Psoas muscle (tissue), 8 donors: ENCODE data around the gene OR10A4. TPM values are rescaled to one million over a fixed set of nuclear protein-coding genes. Genes with fewer than 3 reads are reported as not detected.

Experiments
- ATAC-seq, 4 donors: fragments of 200-7000 bp; cut with Tn5 transposase; one replicate each; pipeline ENCODE4 v1.9.1; 2020; ENCODE audit warnings: moderate library complexity in 3 of 4, mild to moderate bottlenecking in 2 of 4
- DNase-seq, 2 donors: peaks; one replicate each; pipeline ENCODE4 v3.0.0-alpha.2; 2020
- H3K27ac ChIP-seq: fragments of 200-600 bp; one replicate; pipeline ENCODE4 v1.8.0; 2022
- H3K27me3 ChIP-seq, 3 donors: fragments of 200-600 bp in 1 of 3; one replicate each; pipeline versions ENCODE4 v1.6.1 to v1.8.0; 2013 to 2022; ENCODE audit warnings: low read length in 2 of 3, mild to moderate bottlenecking in 2 of 3, moderate library complexity in 1 of 3; ENCODE audit not compliant: insufficient read depth in 3 of 3
- H3K36me3 ChIP-seq, 2 donors: fragments of 200-600 bp in 1 of 2; one replicate each; pipeline versions ENCODE4 v1.6.1 to v1.8.0; 2013 to 2022; ENCODE audit warnings: low read depth in 1 of 2, mild to moderate bottlenecking in 1 of 2, moderate library complexity in 1 of 2; ENCODE audit not compliant: insufficient read depth in 1 of 2
- H3K4me1 ChIP-seq: fragments of 200-600 bp; one replicate; pipeline ENCODE4 v1.8.0; 2022
- H3K4me3 ChIP-seq: fragments of 200-600 bp; one replicate; pipeline ENCODE4 v1.8.0; 2022; ENCODE audit warnings: mild to moderate bottlenecking
- H3K9me3 ChIP-seq: fragments of 200-600 bp; one replicate; pipeline ENCODE4 v1.8.0; 2022
- CTCF ChIP-seq: fragments of 200-600 bp; IDR thresholded peaks from one replicate; pipeline ENCODE4 v1.8.0; 2022; ENCODE audit warnings: antibody characterized with exemption
- WGBS, 3 donors: extraction: QIAGEN DNeasy Blood & Tissue Kit; methylation state at CpG; one replicate each; pipeline versions ENCODE4 v1.1.6 to v1.1.7; 2013; 5-methylcytosine and 5-hydroxymethylcytosine counted together
- intact Hi-C, 2 donors: fragments of 100-400 bp; cut with DNase I; formaldehyde crosslinking; loops; one replicate each; pipeline versions ENCODE4 v1.11.0 to v1.14.2; 2022
- long read RNA-seq, 2 donors: library from polyadenylated mRNA; unstranded; transcript quantifications; one replicate each; pipeline ENCODE4 v2.0.0, GENCODE V29; 2021
- polyA plus RNA-seq, 3 donors: library from polyadenylated mRNA; stranded (reverse); fragments of 200-250 nt; gene quantifications; one replicate each; pipeline ENCODE4 v1.2.3, GENCODE V29; 2013
- total RNA-seq, 4 donors: library from RNA; stranded (reverse); fragmentation: NEBNext Ultra II Directional in 2 of 4; extraction: Animal tissue kit (Norgen Biotek cat#: 25700) in 2 of 4; gene quantifications; one replicate each; pipeline versions ENCODE4 v1.2.1 to v1.2.4, GENCODE V29; 2021 to 2023
- donor health status: healthy with polysubstance abuse.
- donor health status: DM: no; HTN: no; CAD: no; lungs with moderate emphysema.
- donor health status: Bipolar disorder and iron deficiency.
- donor health status: healthy.
- donor health status: DM: yes; HTN: yes; CAD: no.
- donor health status: DM: no; HTN: no; CAD: no.
- donor health status: DM: no; HTN: no; CAD: no.
- donor health status: DM: yes; HTN: yes; CAD: no.

The OR10A4 gene
- total RNA-seq (not detected), polyA plus RNA-seq (not detected)
- long read RNA-seq, donor 1, result 0 reads
- long read RNA-seq, donor 2, result 0 reads

GRCh38 chr11:6876325-6876724, at the start of gene OR10A4:
Gene OR10A4, plus strand, starts transcription at chr11:6876625. Its CDS starts 23 bp downstream, at chr11:6876648.
- no peaks in the 10 kb centered on the region for H3K4me1 ChIP-seq
- intact Hi-C loops, result no loop called here
- H3K36me3 ChIP-seq, result no peaks in the 10 kb centered on the region
- ATAC-seq, result no peak
- H3K27ac ChIP-seq, result no peak within 1 kb of the TSS
- no peak for TF ChIP-seq CTCF
- H3K27me3 ChIP-seq, result no peaks in the 10 kb centered on the region
- WGBS, 3 donors, result 83 to 90% (median 88%) methylated on average over 1 of the region's 1 CpG
- H3K9me3 ChIP-seq, result no peaks in the 10 kb centered on the region
- DNase-seq, result no peak
- H3K4me3 ChIP-seq, result no peak within 1 kb of the TSS

GRCh38 chr11:6828103-6828502, 48.3 kb upstream of the OR10A4 start:
- intact Hi-C loops, result no loop called here
- no peak overlapping the region for H3K27ac ChIP-seq
- DNase-seq, result no peak
- no peaks in the 10 kb centered on the region for H3K36me3 ChIP-seq
- no peak overlapping the region for H3K4me3 ChIP-seq
- TF ChIP-seq CTCF, result no peak
- ATAC-seq, result no peak
- WGBS, 3 donors, result 68 to 79% (median 79%) methylated on average over 1 of the region's 1 CpG
- no peaks in the 10 kb centered on the region for H3K4me1 ChIP-seq
- H3K9me3 ChIP-seq, result no peaks in the 10 kb centered on the region
- H3K27me3 ChIP-seq, result peaks cover 0 to 3% (median 0%) of the 10 kb centered on the region in 3 donors

GRCh38 chr11:6833356-6833755, 43.1 kb upstream of the OR10A4 start:
- Histone ChIP-seq H3K27me3 (peaks cover 0 to 3% (median 0%) of the 10 kb centered on the region in 3 donors), H3K27ac (no peak overlapping the region), H3K9me3 (no peaks in the 10 kb centered on the region), H3K4me1 (no peaks in the 10 kb centered on the region), H3K4me3 (no peak overlapping the region), H3K36me3 (no peaks in the 10 kb centered on the region)
- no peak for TF ChIP-seq CTCF
- no peak for ATAC-seq
- 44 to 61% (median 49%) methylated on average over 6 of the region's 6 CpGs for WGBS, 3 donors
- intact Hi-C loops, result no loop called here
- no peak for DNase-seq

GRCh38 chr11:6834021-6834420, 42.4 kb upstream of the OR10A4 start:
- no peak for ATAC-seq
- H3K27me3 ChIP-seq, result peaks cover 0 to 3% (median 0%) of the 10 kb centered on the region in 3 donors

More at GRCh38 chr11:6834021-6834420, 42.4 kb upstream of the OR10A4 start:
- no peaks in the 10 kb centered on the region for H3K9me3 ChIP-seq
- H3K4me1 ChIP-seq, result no peaks in the 10 kb centered on the region
- no peak for TF ChIP-seq CTCF
- H3K36me3 ChIP-seq, result no peaks in the 10 kb centered on the region
- intact Hi-C loops, result no loop called here
- DNase-seq, result no peak
- H3K27ac ChIP-seq, result no peak overlapping the region
- H3K4me3 ChIP-seq, result no peak overlapping the region
- WGBS, 3 donors, result 35 to 77% (median 71%) methylated on average over 1 of the region's 1 CpG
